D721Med (cell line): ENCODE results near the gene METTL4.
A peak's percentile ranks its signal among the peaks of the same experiment; 100 is the strongest.
"Not testable (repeated sequence)": the region's sequence is repeated elsewhere in the genome, so short reads cannot be mapped to it uniquely, and the experiment has no call there.

Experiments used
- DNase-seq: peaks from one replicate; pipeline ENCODE4 v3.0.0; 2011; ENCODE audit warnings: low spot score; ENCODE audit not compliant: insufficient read length
- FAIRE-seq: peaks from 2 replicates; lab custom pipeline; 2011; peaks lifted over from hg19 to GRCh38; lab: Jason Lieb, UNC
- TF ChIP-seq, protein P1 (sequence below): IDR thresholded peaks from 2 replicates; pipeline ENCODE4 v1.5.1; 2012; ENCODE audit warnings: mild to moderate bottlenecking, control low read depth; ENCODE audit not compliant: insufficient read depth; ENCODE audit errors: missing control alignments

METTL4 gene

DNA sequence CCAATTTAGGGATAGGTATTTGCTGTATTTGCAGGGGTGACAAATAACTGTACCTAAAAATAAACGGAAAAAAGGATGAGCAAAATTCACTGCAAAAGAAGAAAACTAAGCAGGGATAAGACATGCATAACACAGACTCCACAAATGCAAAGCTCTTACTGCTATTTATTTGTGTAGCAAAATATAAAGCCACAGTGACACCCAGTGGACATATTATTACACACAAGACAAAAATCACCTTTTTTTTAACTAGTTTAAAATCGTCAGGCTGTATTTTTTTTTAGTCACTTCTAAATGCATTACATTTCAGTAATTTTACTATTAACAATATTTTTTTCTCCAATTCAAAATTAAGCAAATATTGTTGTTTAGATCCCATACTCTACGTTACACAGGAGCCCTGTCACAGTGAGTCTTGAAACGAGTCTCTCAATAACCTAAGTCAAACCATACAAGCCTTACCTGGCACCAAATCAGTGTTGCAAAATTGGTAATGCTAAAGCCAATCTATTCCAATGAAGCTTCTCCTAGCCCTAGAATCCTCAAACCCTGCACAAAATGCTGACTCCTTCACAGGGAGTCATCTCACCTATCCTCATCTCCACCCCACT, 23.7 kb downstream of the METTL4 start:
- TF ChIP-seq, protein P1, sequence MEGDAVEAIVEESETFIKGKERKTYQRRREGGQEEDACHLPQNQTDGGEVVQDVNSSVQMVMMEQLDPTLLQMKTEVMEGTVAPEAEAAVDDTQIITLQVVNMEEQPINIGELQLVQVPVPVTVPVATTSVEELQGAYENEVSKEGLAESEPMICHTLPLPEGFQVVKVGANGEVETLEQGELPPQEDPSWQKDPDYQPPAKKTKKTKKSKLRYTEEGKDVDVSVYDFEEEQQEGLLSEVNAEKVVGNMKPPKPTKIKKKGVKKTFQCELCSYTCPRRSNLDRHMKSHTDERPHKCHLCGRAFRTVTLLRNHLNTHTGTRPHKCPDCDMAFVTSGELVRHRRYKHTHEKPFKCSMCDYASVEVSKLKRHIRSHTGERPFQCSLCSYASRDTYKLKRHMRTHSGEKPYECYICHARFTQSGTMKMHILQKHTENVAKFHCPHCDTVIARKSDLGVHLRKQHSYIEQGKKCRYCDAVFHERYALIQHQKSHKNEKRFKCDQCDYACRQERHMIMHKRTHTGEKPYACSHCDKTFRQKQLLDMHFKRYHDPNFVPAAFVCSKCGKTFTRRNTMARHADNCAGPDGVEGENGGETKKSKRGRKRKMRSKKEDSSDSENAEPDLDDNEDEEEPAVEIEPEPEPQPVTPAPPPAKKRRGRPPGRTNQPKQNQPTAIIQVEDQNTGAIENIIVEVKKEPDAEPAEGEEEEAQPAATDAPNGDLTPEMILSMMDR, result peak; percentile 61
- FAIRE-seq (peak; percentile 97), DNase-seq (no peak)

DNA sequence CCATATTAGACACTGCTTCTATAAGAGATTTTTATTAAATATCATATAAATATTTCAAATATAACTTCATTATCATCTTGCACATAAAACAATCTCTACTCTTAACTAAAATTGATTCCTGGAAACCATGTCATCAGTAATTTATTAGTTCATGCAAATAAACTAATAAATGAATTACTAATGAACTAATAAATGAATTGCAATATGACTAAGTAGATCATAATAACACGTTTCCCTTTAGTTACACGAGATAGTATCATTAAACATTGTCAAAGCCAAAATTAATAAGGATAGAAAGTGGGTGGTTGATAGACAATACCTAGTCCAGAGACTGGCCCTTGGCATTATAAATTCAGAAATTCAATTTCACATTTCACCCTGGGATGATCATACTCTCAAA, 26.1 kb downstream of the METTL4 start:
- TF ChIP-seq, protein P1, result no peak
- peak; percentile 91 for FAIRE-seq
- no peak for DNase-seq

DNA sequence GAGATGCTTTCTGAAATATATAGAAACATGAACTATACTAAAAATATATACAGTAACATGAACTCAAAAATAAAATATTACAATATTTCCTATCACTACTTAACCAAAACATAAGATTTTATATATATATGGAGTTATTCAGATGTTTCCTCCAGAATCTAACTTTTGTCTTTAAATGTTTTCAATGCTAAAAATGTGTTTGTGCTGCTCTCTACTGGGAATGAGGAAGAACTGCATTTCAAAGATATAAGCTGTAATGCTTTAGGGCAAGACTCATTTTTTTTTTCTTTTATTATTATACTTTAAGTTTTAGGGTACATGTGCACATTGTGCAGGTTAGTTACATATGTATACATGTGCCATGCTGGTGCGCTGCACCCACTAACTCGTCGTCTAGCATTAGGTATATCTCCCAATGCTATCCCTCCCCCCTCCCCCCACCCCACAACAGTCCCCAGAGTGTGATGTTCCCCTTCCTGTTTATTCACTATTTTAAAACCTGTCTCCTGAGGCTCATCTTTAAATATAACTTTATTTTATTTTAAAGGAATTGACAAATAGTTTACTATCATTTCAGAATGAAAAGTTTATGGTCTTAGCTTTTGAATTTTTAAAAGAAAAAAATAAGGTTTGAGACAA, 29.3 kb downstream of the METTL4 start:
- peak; percentile 53 for FAIRE-seq

DNA sequence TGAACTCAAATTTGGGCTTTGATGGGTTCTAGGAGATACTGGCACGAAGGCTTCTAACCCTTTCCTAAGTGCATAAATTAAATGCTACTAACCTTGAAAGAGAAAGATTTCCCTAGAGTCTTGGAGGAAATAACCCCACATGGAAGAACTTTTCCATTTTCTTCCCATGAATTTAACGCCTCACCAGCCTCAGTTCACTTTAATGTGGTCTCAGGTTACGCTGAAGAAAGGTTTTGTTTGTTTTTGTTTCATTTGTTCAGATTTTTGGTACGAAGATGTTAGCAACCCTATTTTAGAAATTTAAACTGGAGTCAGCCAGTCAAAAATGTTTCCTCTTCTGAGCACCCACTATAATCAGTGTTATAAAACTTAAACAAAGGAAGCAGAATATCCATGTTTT, 30.7 kb downstream of the METTL4 start:
- TF ChIP-seq, protein P1, result no peak
- FAIRE-seq, result peak; percentile 82

More for the DNA sequence above, 29.3 kb downstream of the METTL4 start:
- TF ChIP-seq, protein P1, result peak; percentile 78
- not testable (repeated sequence) for DNase-seq

DNA sequence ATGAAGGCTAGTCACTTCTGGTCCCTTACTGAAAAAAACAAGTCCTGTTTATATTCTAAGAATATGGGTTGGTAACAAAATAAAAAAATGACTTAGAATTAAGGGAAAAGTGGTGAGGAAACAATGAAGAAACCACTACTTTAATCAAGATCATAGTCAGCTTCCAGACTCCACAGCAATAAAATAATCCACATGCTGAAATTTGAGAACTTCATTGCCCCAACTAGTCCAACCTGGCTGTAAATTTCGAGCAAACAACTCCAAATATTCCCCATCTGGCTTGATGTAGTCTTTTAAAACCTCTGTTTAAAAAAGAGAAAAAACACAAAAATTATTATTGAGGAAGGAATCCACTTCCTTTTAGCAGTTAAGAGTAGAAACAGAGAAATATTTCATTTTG, 32.5 kb downstream of the METTL4 start:
- FAIRE-seq (peak; percentile 78), DNase-seq (no peak)

More for the DNA sequence above, 30.7 kb downstream of the METTL4 start:
- no peak for DNase-seq

DNA sequence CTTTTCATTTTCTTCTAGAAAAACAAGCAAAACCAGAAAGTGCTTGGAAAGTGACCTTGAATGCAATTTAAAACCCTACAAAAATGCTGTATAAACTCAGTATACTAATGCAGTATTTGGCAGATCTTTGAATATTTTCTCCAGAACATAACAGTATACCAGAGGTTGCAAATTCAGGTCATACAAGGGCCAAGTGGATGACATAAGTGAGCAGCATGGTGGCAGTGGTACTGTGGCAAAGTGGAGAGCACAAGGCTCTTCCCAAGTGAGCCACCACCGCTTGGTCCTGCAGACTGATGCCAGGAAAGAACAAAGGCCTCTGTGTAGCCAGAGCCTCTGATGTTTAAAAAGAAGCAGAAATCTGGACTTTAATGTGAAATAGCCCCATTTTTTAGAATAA, 33.1 kb downstream of the METTL4 start:
- TF ChIP-seq, protein P1, result no peak
- no peak for FAIRE-seq
- no peak for DNase-seq

More for the DNA sequence above, 32.5 kb downstream of the METTL4 start:
- TF ChIP-seq, protein P1, result no peak

DNA sequence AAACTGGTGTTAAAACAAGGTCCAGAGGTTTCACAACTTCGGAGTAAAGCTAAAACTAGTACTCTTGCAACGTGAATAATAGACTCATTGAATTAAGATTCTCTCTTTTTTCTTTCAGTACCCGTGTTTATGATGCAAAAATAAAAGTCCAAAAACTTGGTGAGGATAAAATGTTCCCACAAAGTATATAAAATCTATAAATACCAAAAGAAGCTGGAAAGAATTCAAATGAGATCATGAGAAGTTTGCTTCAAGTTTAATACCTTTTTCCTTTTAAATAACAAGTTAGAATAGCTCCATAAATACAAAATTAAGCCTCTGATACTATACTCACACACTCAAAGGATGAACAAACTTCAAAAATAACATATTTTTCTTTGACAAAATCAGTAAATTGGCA, 34.0 kb downstream of the METTL4 start:
- FAIRE-seq (no peak), DNase-seq (no peak)
- TF ChIP-seq, protein P1, result no peak
